Transverse colon (tissue), 4 donors: ENCODE measurements around the gene TBC1D12.

Source experiments
- CTCF ChIP-seq, 5 experiments: fragments of 200-600 bp in 3 of 5; fragments of 450-650 bp in 2 of 5; sonication (generic) in 3 of 5; IDR thresholded peaks; 1 replicate in 2 of 5; 2 replicates in 3 of 5; pipeline ENCODE4 v1.5.1; 2016 to 2017; ENCODE audit warnings: antibody characterized with exemption in 5 of 5, inconsistent platforms in 3 of 5, mild to moderate bottlenecking in 2 of 5, moderate library complexity in 1 of 5
- POLR2A ChIP-seq: fragments of 450-650 bp; IDR thresholded peaks from one replicate; pipeline ENCODE4 v1.6.1; 2016; ENCODE audit warnings: antibody characterized with exemption, mild to moderate bottlenecking, moderate library complexity
- POLR2AphosphoS5 ChIP-seq, 3 donors: sonication (generic); formaldehyde crosslinking; IDR thresholded peaks; one replicate each; pipeline ENCODE4 v1.6.1; 2016; ENCODE audit warnings: antibody characterized with exemption in 3 of 3

DNA sequence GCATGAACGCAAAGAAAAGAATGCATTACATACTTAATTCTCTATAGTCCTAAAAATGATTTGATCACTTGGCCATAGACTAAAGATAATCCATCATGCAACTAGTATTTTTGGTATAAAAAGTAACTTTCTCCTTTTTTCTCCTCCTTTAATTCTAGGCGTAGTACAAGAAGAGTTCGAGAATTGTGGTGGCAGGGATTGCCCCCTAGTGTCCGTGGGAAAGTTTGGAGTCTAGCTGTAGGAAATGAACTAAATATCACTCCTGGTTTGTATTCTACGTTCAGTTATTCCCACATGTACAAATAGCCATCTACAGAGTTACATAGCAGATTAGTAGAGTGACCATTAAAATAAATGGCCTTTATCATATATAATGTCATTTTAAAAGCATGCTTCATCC lies 97.7 kb downstream of the TBC1D12 start:
- TF ChIP-seq CTCF (IDR thresholded peaks at IDR 0.05) (peak in 1 of 5 experiments; percentile 10), POLR2A (no peak), POLR2AphosphoS5 (IDR thresholded peaks at IDR 0.05) (no peak)
